Nucleus accumbens (tissue), 56 donors: ENCODE data around the gene CTNNA3.
"Not testable (repeated sequence)": the region's sequence is repeated elsewhere in the genome, so short reads cannot be mapped to it uniquely, and the experiment has no call there.

Experiments used
- DNase-seq, 56 donors: peaks; one replicate each; lab custom pipeline; 2025; lab: John Stamatoyannopoulos, UW

The CTNNA3 gene

GRCh38 chr10:67696029-67696428 lies at the start of gene CTNNA3:
CTNNA3 (minus strand) TSS chr10:67696195.
- DNase-seq = peak in 1 of 56 donors; percentile 2

- DNase-seq = no peak
Measured at GRCh38 chr10:67735430-67735829, 39.4 kb upstream of the CTNNA3 start.

DNA sequence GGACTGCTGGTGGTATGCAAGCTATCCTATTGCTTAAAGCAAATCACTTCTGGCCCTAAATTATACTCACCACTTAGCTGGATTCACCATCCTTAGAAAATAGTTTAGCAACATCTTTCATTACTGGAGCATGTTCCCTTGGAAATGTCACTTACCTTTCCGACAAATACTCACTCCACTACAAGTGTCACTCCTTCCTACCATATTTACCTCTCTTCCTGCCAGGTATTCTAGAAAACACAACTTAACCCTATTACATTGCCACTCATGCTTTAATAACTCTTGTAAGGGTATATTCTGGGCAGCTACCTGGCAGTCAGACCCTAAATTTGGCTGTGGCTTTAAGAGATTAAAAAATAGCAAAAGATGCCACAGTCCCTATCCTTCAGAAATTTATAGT lies 37.5 kb upstream of the CTNNA3 start:
- no peak for DNase-seq

DNA sequence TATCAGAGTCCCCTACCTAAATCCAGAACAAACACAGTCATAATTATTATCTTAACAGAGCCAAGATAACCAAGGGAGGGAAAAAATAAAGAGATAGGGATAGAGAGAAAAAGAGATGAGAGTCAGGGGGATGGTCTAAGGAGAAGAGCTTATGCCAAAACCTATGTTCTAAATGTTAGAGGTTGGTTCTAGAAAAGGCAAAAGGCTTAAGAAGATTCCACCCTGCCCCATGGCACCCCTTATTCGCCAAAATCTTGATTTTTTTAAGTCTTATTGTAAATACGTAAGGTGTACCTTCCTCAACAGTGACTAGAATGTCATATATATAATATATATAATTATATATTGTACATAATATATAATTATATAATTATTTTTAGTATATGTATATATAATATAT lies 29.6 kb upstream of the CTNNA3 start:
- DNase-seq = no peak

DNA sequence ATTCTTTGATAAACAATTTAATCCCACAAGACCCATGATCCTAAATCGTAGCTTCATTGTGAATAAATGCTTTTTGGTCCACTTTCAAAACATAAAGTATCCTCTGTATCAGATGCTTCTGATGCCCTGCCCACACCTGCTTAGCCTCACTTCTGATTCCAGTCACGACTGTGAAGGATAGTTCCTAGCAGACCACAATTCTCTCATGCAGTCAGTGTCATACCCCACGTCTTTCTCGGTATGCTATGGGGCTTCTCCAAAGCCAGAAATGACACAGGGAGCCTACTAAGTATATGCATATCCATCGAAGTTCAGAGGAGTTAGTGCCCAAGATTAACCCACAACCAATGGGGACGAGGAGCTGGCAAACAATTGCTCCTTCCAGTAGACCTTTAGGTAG lies 27.6 kb upstream of the CTNNA3 start:
- no peak for DNase-seq

DNA sequence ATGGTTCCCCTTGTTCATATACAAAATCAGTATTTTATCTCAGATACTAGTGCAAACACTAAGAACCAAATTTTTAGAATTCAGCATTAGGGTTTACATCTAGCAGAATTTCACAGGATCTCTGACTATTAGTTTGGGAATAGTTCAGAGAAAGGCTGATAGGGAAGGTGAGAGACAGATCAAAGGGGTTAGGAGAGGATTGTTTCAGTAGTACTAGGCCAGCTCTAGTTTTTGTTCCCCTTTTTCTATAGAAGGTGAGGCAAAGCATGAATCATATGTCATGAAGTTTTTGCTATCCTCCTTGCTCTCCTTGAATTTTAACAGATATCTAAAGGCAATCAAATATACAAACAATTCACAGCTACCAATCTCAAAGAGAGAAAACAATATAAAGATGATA lies 26.1 kb upstream of the CTNNA3 start:
- DNase-seq = no peak

DNA sequence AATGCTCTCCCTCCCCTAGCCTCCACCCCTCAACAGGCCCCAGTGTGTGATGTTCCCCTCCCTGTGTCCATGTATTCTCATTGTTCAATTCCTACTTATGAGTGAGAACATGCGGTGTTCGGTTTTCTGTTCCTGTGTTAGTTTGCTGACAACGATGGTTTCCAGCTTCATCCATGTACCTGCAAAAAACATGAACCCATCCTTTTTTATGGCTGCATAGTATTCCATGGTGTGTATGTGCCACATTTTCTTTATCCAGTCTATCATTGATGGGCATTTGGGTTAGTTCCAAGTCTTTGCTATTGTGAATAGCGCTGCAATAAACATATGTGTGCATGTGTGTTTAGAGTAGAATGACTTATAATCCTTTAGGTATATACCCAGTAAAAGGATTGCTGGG lies 20.5 kb upstream of the CTNNA3 start:
- DNase-seq = not testable (repeated sequence)

DNA sequence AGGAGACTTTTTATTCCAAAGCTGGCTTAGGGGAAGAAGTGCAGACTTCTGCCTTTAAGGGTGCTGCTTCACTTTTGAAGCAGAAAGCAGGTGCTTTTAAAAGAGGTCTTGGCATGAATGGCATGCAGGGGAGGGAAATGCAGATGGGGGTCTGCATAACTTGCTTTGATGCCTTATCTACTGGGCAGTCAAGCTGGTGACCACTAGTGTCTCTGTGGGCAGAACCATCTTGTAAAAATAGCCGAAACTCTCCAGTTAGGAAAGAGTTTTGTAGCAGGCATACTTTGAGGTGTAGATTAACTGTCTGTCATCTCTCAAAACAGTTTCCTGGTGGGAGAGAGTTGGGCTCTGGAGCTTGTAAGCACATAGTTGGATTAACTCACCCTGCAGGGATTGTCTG lies 9.9 kb upstream of the CTNNA3 start:
- DNase-seq = no peak

GRCh38 chr10:67699613-67700270 lies 3.7 kb upstream of the CTNNA3 start:
- not testable (repeated sequence) for DNase-seq

DNA sequence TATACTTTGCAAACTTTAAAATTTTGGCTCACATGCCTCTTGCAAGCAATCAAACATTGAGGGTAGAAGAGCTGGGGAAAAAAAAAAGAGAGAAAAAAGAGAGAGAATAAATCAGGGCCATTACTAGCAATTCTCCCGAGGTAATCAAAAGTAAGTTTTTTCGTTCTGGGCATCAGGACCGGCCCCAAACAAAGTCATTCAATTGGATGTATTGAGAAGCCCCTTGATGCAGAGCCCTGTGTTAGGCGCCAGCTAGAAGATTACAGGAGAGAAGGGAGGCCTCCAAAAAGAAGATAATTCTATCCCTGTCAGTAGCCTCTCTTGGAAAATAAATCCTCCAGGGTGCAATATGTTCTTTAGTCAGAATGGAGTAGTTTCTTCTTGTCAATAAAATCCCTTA lies 2.2 kb upstream of the CTNNA3 start:
- DNase-seq = no peak

DNA sequence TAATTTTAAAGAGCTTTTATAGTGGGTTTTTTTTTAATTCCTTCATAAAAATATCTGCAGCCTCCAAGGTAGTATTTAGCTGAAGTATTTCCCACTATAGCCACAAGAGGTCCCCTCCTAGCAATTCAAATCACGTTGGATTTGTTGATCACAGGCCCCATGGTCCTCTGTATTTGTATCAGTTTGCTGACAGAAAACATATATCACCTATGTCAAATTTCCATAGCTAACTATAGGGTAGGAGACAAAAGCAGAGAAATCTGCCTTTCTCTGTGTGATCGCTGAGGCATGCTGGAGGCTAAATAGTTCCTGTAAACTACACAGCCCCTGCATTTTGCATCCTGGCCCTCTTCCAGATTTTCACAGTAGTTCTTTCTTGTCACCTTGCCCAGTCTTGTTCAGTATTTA lies 1.7 kb upstream of the CTNNA3 start:
- DNase-seq = peak in 9 of 56 donors; percentile 2 to 58 (median 16)

DNA sequence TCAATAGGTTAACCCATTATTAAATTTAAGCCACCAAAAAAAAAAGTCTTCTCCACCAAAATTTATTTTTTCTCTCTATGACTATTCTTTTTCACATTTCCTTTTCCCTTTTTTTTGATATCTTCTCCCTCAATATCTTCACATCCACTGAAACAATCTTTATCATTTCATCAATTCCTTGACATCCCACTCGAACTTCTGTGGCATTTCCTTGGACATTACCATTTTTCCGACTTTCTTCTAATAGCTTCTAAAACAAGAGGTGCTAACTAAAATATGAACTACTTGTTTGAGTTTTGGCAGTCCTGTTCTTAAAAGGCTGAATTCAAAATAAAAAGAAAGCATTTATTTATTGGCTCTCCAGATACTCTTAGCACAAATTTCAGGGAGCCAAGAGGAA lies 684 bp upstream of the CTNNA3 start:
- DNase-seq = no peak

- DNase-seq = peak in 1 of 56 donors; percentile 1
Measured at GRCh38 chr10:67695555-67695954, 440 bp downstream of the CTNNA3 start.

DNA sequence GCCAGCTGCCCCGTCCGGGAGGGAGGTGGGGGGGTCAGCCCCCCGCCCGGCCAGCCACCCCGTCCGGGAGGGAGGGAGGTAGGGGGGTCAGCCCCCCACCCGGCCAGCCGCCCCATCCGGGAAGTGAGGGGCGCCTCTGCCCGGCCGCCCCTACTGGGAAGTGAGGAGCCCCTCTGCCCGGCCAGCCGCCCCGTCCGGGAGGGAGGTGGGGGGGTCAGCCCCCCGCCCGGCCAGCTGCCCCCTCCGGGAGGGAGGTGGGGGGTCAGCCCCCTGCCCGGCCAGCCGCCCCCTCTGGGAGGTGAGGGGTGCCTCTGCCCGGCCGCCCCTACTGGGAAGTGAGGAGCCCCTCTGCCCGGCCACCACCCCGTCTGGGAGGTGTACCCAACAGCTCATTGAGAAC lies 4.1 kb downstream of the CTNNA3 start:
- DNase-seq = not testable (repeated sequence)

DNA sequence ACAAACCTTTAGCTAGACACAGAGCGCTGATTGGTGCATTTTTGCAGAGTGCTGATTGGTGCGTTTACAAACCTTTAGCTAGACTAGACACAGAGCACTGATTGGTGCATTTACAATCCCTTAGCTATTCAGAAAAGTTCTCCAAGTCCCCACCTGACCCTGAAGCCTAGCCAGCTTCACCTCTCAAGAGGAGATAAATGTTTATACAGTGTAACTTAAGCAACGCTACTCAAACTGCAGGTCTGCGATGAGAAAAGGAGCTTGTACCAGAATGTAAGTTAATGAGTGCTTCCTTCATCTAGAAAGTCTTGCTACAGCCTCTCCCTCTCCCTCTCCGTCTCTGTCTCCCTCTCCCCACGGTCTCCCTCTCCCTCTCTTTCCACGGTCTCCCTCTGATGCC lies 5.5 kb downstream of the CTNNA3 start:
- not testable (repeated sequence) for DNase-seq

DNA sequence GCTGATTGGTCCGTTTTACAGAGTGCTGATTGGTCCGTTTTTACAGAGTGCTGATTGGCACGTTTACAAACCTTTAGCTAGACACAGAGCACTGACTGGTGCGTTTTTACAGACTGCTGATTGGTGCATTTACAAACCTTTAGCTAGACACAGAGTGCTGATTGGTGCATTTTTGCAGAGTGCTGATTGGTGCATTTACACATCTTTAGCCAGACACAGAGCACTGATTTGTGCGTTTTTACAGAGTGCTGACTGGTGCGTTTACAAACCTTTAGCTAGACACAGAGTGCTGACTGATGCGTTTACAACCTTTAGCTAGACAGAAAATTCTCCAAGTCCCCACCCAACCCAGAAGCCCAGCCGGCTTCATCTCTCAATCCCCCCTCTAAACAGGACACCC lies 11.9 kb downstream of the CTNNA3 start:
- not testable (repeated sequence) for DNase-seq

- no peak for DNase-seq
Measured at GRCh38 chr10:67678335-67678974, 17.5 kb downstream of the CTNNA3 start.

DNA sequence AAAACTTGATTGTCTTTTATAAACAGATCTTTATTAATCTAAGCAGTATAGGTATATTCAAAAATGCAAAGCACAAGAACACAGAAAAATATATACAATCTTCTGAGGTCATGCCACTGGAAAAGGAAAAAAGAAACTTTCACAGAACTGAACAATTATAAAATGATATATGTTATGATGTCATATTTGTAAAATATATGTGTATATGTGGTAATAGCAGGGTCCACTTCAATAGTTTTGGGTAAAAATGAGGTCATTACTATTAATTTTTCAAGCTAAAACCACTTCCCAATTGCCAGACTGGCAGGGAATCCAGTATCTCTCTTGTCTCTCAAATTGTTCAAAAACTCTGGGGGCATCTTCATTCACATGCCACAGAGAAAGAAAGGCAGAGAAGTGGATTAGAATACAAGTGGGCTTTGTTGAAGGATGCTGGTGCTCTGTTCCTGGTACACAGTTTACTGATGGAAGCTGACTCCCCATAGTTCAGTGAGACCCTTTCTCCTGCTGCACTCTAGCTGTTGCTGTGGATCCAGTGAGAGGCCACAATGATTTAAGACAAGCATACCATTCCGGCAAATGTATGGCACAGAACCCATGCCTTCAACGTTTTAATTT lies 19.7 kb downstream of the CTNNA3 start:
- peak in 3 of 56 donors; percentile 8 to 19 (median 15) for DNase-seq

- DNase-seq = no peak
Measured at GRCh38 chr10:67670401-67670800, 25.6 kb downstream of the CTNNA3 start.

DNA sequence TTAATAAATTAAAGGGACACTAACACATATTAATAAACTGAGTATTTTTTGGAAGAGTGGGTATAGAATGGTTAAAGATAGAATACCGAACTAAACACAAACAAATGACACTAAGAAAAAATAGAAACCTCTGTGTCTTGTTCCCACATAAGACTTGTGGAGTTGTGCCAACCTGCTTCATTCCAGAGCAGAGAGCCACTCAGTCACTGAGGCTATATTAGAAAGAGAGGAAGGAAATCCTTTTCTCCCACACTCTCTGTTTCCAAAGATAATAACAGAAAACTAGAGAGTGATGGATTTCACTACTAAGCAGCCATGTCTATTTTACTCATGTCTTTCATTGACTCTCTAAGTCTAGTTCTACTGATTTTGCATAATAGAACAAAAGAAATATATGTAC lies 26.0 kb downstream of the CTNNA3 start:
- DNase-seq = no peak

GRCh38 chr10:67668448-67668847 lies 27.5 kb downstream of the CTNNA3 start:
- DNase-seq = no peak

- DNase-seq = no peak
Measured at GRCh38 chr10:67667035-67667425, 29.0 kb downstream of the CTNNA3 start.
